HL-60 (cell line): ENCODE data around the gene DPCD.

Experiments used
- DNase-seq, 2 experiments: peaks; one replicate each; pipeline ENCODE4 v3.0.0-alpha.2; 2010 to 2020; ENCODE audit warnings: low read depth in 1 of 2, low spot score in 1 of 2
- H3K27ac ChIP-seq: fragments of 250-450 bp; sonication (Bioruptor Pico); replicated peaks from 2 replicates; pipeline ENCODE4 v1.5.1; 2020; ENCODE audit warnings: mild to moderate bottlenecking, moderate library complexity
- H3K27me3 ChIP-seq: fragments of 250-450 bp; sonication (Bioruptor Pico); 2 replicates; pipeline ENCODE4 v1.5.1; 2021; ENCODE audit warnings: mild to moderate bottlenecking, moderate library complexity; ENCODE audit not compliant: insufficient read depth, poor library complexity, severe bottlenecking
- H3K4me3 ChIP-seq: replicated peaks from 2 replicates; pipeline ENCODE4 v1.5.1; 2011; ENCODE audit warnings: mild to moderate bottlenecking, control low read depth, low read length; ENCODE audit not compliant: insufficient read depth
- GABPA ChIP-seq: IDR thresholded peaks from 2 replicates; pipeline ENCODE4 v1.6.1; 2012; ENCODE audit warnings: low read depth
- POLR2AphosphoS5 ChIP-seq: IDR thresholded peaks from 2 replicates; pipeline ENCODE4 v1.6.1; 2012; ENCODE audit warnings: low read depth
- SPI1 ChIP-seq: IDR thresholded peaks from 2 replicates; pipeline ENCODE4 v1.6.1; 2012; ENCODE audit warnings: low read depth, mild to moderate bottlenecking, borderline replicate concordance
- TF ChIP-seq, protein P1 (sequence below): IDR thresholded peaks from 2 replicates; pipeline ENCODE4 v1.6.1; 2012; ENCODE audit warnings: low read depth; ENCODE audit not compliant: insufficient replicate concordance
- TF ChIP-seq, protein P2 (sequence below): IDR thresholded peaks from one replicate; pipeline ENCODE4 v1.5.1; 2011; ENCODE audit warnings: low read length, control low read depth, inconsistent platforms; ENCODE audit not compliant: insufficient read depth

The DPCD gene

DNA sequence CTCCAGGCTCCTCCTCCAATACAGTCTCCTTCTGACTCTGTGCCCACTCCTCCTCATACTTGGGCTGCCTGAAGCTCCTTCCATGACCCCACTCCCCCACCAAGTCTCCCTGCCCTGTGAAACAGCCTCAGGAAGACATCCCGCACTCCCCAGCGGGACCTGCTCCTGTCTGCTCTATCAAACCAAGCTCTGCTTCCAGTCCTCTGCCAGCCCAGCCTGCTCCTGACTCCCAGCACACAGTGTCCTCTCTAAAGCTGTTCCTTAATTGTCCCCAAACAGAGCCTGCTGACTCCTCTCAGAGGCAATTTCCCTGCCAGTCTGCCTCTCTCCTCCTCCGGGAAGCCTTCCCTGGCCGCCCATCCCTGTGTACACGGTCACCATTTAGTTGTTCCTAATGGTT lies 9.9 kb upstream of the DPCD start:
- no peak for TF ChIP-seq SPI1
- TF ChIP-seq, protein P1, sequence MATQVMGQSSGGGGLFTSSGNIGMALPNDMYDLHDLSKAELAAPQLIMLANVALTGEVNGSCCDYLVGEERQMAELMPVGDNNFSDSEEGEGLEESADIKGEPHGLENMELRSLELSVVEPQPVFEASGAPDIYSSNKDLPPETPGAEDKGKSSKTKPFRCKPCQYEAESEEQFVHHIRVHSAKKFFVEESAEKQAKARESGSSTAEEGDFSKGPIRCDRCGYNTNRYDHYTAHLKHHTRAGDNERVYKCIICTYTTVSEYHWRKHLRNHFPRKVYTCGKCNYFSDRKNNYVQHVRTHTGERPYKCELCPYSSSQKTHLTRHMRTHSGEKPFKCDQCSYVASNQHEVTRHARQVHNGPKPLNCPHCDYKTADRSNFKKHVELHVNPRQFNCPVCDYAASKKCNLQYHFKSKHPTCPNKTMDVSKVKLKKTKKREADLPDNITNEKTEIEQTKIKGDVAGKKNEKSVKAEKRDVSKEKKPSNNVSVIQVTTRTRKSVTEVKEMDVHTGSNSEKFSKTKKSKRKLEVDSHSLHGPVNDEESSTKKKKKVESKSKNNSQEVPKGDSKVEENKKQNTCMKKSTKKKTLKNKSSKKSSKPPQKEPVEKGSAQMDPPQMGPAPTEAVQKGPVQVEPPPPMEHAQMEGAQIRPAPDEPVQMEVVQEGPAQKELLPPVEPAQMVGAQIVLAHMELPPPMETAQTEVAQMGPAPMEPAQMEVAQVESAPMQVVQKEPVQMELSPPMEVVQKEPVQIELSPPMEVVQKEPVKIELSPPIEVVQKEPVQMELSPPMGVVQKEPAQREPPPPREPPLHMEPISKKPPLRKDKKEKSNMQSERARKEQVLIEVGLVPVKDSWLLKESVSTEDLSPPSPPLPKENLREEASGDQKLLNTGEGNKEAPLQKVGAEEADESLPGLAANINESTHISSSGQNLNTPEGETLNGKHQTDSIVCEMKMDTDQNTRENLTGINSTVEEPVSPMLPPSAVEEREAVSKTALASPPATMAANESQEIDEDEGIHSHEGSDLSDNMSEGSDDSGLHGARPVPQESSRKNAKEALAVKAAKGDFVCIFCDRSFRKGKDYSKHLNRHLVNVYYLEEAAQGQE = no peak
- TF ChIP-seq GABPA = no peak
- TF ChIP-seq POLR2AphosphoS5 = no peak
- H3K27me3 ChIP-seq = no peaks in the 10 kb centered on the region
- H3K4me3 ChIP-seq = no peak overlapping the region
- DNase-seq = no peak
- no peak overlapping the region for H3K27ac ChIP-seq

DNA sequence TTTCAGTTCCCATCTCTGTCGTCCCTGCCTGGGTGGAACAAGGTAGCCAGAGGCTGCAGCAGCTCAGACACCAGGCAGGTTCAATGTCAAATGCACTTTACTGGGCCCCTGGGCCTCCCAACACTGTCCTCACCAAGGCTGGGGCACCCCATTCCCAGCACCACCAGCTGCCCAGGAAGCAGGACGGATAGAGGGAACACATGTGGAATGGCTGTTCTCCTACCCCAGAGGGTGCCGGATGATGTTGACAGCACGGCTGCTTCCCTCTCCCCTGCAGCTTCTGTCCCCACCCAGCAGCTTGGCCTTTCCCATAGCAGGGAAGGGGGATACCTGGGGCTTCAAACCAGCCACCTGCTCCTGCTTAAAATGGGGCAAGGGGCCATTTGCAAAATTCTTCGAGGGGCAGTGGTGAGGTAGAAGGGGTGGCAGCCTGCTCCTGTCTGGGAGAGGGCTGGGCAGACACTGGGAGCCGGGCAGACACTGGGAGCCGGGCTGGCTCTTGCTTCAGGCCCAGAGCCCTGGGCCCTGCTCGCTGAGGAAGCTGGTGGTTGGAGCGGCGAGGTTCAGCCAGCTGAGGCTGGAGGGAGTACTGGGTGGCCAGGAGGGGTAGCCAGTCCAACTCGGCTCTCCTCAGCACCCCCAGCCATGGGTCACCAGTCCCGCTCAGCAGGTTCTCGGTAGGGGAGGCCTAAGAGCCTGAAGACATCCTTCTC lies 9.2 kb upstream of the DPCD start:
- no peak for TF ChIP-seq SPI1
- TF ChIP-seq, protein P1 = no peak
- TF ChIP-seq, protein P2, sequence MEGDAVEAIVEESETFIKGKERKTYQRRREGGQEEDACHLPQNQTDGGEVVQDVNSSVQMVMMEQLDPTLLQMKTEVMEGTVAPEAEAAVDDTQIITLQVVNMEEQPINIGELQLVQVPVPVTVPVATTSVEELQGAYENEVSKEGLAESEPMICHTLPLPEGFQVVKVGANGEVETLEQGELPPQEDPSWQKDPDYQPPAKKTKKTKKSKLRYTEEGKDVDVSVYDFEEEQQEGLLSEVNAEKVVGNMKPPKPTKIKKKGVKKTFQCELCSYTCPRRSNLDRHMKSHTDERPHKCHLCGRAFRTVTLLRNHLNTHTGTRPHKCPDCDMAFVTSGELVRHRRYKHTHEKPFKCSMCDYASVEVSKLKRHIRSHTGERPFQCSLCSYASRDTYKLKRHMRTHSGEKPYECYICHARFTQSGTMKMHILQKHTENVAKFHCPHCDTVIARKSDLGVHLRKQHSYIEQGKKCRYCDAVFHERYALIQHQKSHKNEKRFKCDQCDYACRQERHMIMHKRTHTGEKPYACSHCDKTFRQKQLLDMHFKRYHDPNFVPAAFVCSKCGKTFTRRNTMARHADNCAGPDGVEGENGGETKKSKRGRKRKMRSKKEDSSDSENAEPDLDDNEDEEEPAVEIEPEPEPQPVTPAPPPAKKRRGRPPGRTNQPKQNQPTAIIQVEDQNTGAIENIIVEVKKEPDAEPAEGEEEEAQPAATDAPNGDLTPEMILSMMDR = no peak
- H3K27ac ChIP-seq = no peak overlapping the region
- H3K27me3 ChIP-seq = no peaks in the 10 kb centered on the region
- DNase-seq = no peak
- no peak overlapping the region for H3K4me3 ChIP-seq

DNA sequence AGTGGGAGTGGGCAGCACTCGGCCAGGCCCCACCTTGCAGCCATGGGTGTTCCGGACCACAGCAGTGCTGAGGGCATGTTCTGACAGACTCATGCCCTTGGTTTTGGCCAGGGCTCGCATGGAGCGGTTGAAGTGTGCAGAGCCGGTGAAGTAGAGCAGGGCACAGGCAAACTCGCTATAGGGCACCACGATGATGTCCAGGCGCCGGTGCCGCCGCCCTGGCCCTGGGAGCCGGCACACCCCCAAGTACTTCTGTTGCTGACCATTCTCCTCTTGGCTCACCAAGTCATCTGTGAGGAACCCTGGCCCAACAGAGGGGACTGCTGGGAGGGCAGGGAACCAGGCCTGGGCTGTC lies 8.6 kb upstream of the DPCD start:
- no peak for TF ChIP-seq GABPA
- TF ChIP-seq, protein P2 = no peak
- TF ChIP-seq SPI1 = no peak
- TF ChIP-seq, protein P1 = no peak
- TF ChIP-seq POLR2AphosphoS5 = no peak; the same call in 1 of the 2 replicates
- no peaks in the 10 kb centered on the region for H3K27me3 ChIP-seq
- no peak overlapping the region for H3K4me3 ChIP-seq
- no peak overlapping the region for H3K27ac ChIP-seq
- no peak for DNase-seq
